Esophagus (tissue), 2 donors: ENCODE measurements around the gene DYNC1H1. TPM values are rescaled to one million over a fixed set of nuclear protein-coding genes. Genes with fewer than 3 reads are reported as not detected.
"Not testable (repeated sequence)": the region's sequence is repeated elsewhere in the genome, so short reads cannot be mapped to it uniquely, and the experiment has no call there.

Experiments
- H3K27ac ChIP-seq, 2 donors: one replicate each; pipeline ENCODE4 v1.5.1; 2013; ENCODE audit warnings: low read depth in 2 of 2, mild to moderate bottlenecking in 2 of 2, inconsistent platforms in 1 of 2, low read length in 1 of 2, moderate library complexity in 1 of 2
- H3K27me3 ChIP-seq, 2 donors: one replicate each; pipeline ENCODE4 v1.6.1; 2013; ENCODE audit warnings: low read length in 2 of 2, control low read depth in 1 of 2, mild to moderate bottlenecking in 1 of 2; ENCODE audit not compliant: insufficient read depth in 2 of 2, control insufficient read depth in 1 of 2
- H3K36me3 ChIP-seq, 2 donors: one replicate each; pipeline ENCODE4 v1.6.1; 2013; ENCODE audit warnings: low read length in 1 of 2; ENCODE audit not compliant: control insufficient read depth in 2 of 2, insufficient read depth in 2 of 2
- H3K4me1 ChIP-seq, 2 donors: one replicate each; pipeline ENCODE4 v1.6.1; 2013; ENCODE audit warnings: low read length in 1 of 2; ENCODE audit not compliant: control insufficient read depth in 2 of 2, insufficient read depth in 2 of 2
- H3K4me3 ChIP-seq, 2 donors: one replicate each; pipeline ENCODE4 v1.5.1; 2013; ENCODE audit warnings: low read length in 2 of 2, mild to moderate bottlenecking in 2 of 2, low read depth in 1 of 2, moderate library complexity in 1 of 2
- H3K9me3 ChIP-seq, 2 donors: one replicate each; pipeline ENCODE4 v1.6.1; 2013; ENCODE audit warnings: mild to moderate bottlenecking in 2 of 2, low read depth in 1 of 2, low read length in 1 of 2, moderate library complexity in 1 of 2; ENCODE audit not compliant: control insufficient read depth in 2 of 2, insufficient read depth in 1 of 2
- WGBS, 2 donors: extraction: QIAGEN DNeasy Blood & Tissue Kit; methylation state at CpG; one replicate each; pipeline ENCODE4 v1.1.7; 2013; 5-methylcytosine and 5-hydroxymethylcytosine counted together
- polyA plus RNA-seq, 2 donors: library from polyadenylated mRNA; stranded (reverse); fragments of 200-250 nt; gene quantifications; one replicate each; pipeline ENCODE4 v1.2.3, GENCODE V29; 2013
- donor health status: healthy with polysubstance abuse.
- donor health status: Bipolar disorder and iron deficiency.

DYNC1H1 gene
- polyA plus RNA-seq, 2 donors: 115 to 116 TPM

DNA sequence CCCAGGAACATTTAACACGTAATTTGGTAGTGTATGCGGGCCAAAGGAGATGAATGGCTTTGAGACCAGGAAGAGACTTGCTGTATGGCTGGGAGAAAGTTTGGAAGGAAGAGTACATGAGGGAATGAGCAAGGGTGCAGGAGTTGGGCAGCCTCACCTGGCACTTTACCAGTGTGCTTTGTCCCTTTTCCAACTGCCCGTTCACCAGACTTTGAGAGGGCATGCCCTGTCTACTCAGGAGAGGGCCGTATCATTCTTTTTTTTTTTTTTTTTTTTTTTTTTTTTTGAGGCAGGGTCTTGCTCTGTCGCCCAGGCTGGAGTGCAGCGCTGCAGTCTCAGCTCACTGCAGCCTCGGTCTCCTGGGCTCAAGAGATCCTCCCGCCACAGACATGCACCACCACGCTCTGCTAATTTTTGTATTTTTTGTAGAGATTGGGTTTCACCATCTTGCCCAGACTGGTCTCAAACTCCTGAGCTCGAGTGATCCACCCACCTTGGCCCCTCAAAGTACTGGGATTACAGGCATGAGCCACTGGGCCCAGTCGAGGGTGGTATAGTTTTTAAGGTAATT lies 6.5 kb downstream of the DYNC1H1 start:
- H3K4me1 ChIP-seq: peaks cover 0 to 10% of the 10 kb centered on the region in 2 donors
- no peaks in the 10 kb centered on the region for H3K9me3 ChIP-seq
- peaks cover 0 to 2% of the 10 kb centered on the region in 2 donors for H3K36me3 ChIP-seq
- no peak overlapping the region for H3K27ac ChIP-seq
- no peak overlapping the region for H3K4me3 ChIP-seq
- H3K27me3 ChIP-seq: no peaks in the 10 kb centered on the region
- WGBS, 2 donors: 82 to 83% methylated on average over 11 of the region's 11 CpGs

- 83% methylated on average over 2 of the region's 2 CpGs for WGBS, 2 donors
- not testable (repeated sequence) for H3K4me3 ChIP-seq, H3K9me3 ChIP-seq, H3K27me3 ChIP-seq, H3K27ac ChIP-seq, H3K4me1 ChIP-seq, H3K36me3 ChIP-seq
Observed at GRCh38 chr14:101971458-101971857, 7.1 kb downstream of the DYNC1H1 start.

- Histone ChIP-seq H3K4me1 (peaks cover 0 to 10% of the 10 kb centered on the region in 2 donors), H3K9me3 (no peaks in the 10 kb centered on the region), H3K4me3 (no peak overlapping the region), H3K27ac (peak overlapping the region; percentile 26 to 42), H3K36me3 (peaks cover 0 to 2% of the 10 kb centered on the region in 2 donors), H3K27me3 (no peaks in the 10 kb centered on the region)
- WGBS, 2 donors: 20 to 30% methylated on average over 10 of the region's 10 CpGs
Observed at GRCh38 chr14:101972126-101972866, 7.9 kb downstream of the DYNC1H1 start.

DNA sequence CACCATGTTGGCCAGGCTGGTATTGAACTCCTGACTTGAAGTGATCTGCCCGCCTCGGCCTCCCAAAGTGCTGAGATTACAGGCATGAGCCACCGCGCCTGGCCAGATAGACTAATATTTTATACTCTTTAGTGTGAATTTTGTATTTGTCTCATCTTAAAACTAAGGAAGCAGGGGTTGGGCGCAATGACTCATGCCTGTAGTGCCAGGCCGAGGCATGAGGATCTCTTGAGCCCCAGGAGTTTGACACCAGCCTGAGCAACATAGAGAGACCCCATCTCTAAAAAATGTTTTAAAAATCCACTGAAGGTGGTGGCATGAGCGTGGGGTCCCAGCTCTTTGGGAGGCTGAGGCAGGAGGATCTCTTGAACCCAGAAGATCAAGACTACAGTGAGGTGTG lies 9.0 kb downstream of the DYNC1H1 start:
- H3K36me3 ChIP-seq: no peaks in the 10 kb centered on the region
- H3K4me1 ChIP-seq: peaks cover 0 to 7% of the 10 kb centered on the region in 2 donors
- WGBS, 2 donors: 88 to 93% methylated on average over 7 of the region's 7 CpGs
- H3K27ac ChIP-seq: no peak overlapping the region
- no peak overlapping the region for H3K4me3 ChIP-seq
- H3K27me3 ChIP-seq: no peaks in the 10 kb centered on the region
- no peaks in the 10 kb centered on the region for H3K9me3 ChIP-seq

DNA sequence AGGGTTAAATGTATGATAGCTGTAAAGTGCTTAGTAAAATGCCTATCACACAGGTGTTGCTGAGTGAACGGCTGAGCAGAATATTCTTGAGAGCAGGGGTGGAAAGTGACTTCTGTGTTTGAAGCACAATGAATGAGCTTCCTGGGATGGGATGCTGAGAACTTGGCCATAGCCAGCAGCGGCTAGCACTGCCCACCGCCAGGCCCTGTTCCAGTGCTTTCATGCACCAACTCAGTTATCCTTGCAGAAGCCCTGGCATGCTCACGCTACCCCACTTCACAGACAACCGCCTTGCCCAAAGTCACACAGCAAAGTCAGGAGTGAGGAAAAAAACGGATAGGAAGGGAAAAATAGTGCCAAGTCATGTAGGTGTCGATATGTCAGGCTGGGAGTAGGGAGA lies 10.9 kb downstream of the DYNC1H1 start:
- no peaks in the 10 kb centered on the region for H3K27me3 ChIP-seq
- WGBS, 2 donors: 82 to 86% methylated on average over 7 of the region's 7 CpGs
- no peaks in the 10 kb centered on the region for H3K9me3 ChIP-seq
- no peaks in the 10 kb centered on the region for H3K36me3 ChIP-seq
- H3K27ac ChIP-seq: no peak overlapping the region
- H3K4me3 ChIP-seq: no peak overlapping the region
- H3K4me1 ChIP-seq: peaks cover 0 to 7% of the 10 kb centered on the region in 2 donors

GRCh38 chr14:101977311-101978071 lies 13.1 kb downstream of the DYNC1H1 start:
- WGBS, 2 donors: 85 to 86% methylated on average over 6 of the region's 6 CpGs
- H3K36me3 ChIP-seq: peaks cover 2 to 3% of the 10 kb centered on the region in 2 donors
- no peaks in the 10 kb centered on the region for H3K9me3 ChIP-seq
- peaks cover 0 to 3% of the 10 kb centered on the region in 2 donors for H3K4me1 ChIP-seq
- no peak overlapping the region for H3K4me3 ChIP-seq
- no peaks in the 10 kb centered on the region for H3K27me3 ChIP-seq
- no peak overlapping the region for H3K27ac ChIP-seq

GRCh38 chr14:101979666-101980065 lies 15.3 kb downstream of the DYNC1H1 start:
- H3K27ac ChIP-seq: no peak overlapping the region
- H3K4me3 ChIP-seq: no peak overlapping the region
- no peaks in the 10 kb centered on the region for H3K9me3 ChIP-seq
- WGBS, 2 donors: 83% methylated on average over 6 of the region's 6 CpGs
- H3K27me3 ChIP-seq: no peaks in the 10 kb centered on the region
- H3K36me3 ChIP-seq: peaks cover 5% of the 10 kb centered on the region in 2 donors
- H3K4me1 ChIP-seq: peaks cover 0 to 3% of the 10 kb centered on the region in 2 donors

DNA sequence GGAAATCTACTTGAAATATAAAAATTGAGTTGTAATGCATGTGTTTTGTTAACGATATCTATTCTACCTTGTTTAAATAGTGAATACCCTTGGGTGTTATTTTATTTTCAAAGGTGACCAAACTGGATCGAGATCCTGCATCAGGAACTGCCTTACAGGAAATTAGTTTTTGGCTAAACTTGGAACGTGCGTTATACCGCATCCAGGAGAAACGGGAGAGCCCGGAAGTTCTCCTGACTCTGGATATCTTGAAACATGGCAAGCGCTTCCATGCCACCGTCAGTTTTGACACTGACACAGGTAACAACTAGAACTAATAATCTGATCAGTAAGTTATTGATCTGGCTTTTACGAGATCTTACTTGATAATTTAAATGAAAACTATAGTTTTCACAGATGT lies 15.9 kb downstream of the DYNC1H1 start:
- 57 to 63% methylated on average over 10 of the region's 10 CpGs for WGBS, 2 donors
- Histone ChIP-seq H3K36me3 (peaks cover 5% of the 10 kb centered on the region in 2 donors), H3K27ac (peak overlapping the region; percentile 60 to 61)

DNA sequence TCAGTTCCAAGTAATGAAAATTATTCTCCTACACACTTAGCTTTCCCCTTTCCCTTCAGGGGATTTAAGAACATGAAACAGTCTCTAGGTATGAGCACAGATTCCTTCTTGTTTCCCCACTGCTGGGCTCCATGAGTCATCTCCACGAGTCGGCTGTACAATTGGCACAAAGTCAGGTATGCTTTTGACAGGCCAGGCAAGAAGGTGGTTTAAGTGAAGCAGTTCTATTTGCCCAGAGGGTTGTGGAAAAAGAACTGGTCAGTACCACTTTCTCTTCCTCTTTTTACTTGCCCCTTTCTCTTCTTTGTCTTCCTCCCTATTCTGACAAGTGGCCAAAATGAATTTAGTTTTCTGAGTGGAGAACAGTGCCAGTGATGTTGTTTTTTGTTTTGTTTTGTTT lies 16.3 kb downstream of the DYNC1H1 start:
- no peaks in the 10 kb centered on the region for H3K9me3 ChIP-seq
- H3K36me3 ChIP-seq: peaks cover 8% of the 10 kb centered on the region in 2 donors
- H3K27ac ChIP-seq: no peak overlapping the region
- H3K27me3 ChIP-seq: no peaks in the 10 kb centered on the region
- H3K4me3 ChIP-seq: no peak overlapping the region
- WGBS, 2 donors: 10 to 11% methylated on average over 2 of the region's 2 CpGs
- no peaks in the 10 kb centered on the region for H3K4me1 ChIP-seq

More for the DNA sequence above, 15.9 kb downstream of the DYNC1H1 start:
- no peaks in the 10 kb centered on the region for H3K27me3 ChIP-seq
- peaks cover 0 to 2% of the 10 kb centered on the region in 2 donors for H3K4me1 ChIP-seq
- no peaks in the 10 kb centered on the region for H3K9me3 ChIP-seq
- no peak overlapping the region for H3K4me3 ChIP-seq
